ENCODE measurements around the gene TMUB2. TPM values are rescaled to one million over a fixed set of nuclear protein-coding genes. Genes with fewer than 3 reads are reported as not detected.

The TMUB2 gene
- total RNA-seq, 1 donor from 2014 or later, result 41.9 TPM

DNA sequence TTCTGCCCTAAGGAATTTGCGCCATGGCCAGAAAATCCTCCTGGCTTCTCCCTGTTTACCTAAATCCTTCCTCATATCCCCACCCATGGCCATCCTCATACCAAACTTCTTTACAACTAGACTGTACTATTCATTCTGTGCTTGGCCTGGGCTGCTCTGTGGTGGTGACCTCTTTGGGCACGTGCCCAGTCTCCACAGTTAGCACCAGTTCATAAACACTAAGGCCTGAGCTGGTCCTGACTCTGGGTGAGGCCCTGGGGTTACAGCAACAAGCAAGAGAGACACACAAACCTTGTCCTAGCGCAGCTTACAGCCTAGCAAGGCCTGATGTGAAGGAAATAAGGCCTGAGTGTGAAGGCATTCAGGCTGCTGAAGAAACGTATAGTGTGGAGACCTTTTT lies 16.0 kb downstream of the TMUB2 start:
- Histone ChIP-seq H3K27me3 (ENCODE audit: low read depth) (no peaks in the 10 kb centered on the region), H3K4me1 (peaks cover 29% of the 10 kb centered on the region), H3K27ac (no peak overlapping the region), H3K36me3 (peaks cover 14% of the 10 kb centered on the region), H3K4me3 (no peak overlapping the region), H3K9me3 (no peaks in the 10 kb centered on the region)
- DNase-seq (peak; percentile 37), ATAC-seq (no peak)
- TF ChIP-seq, protein P1, sequence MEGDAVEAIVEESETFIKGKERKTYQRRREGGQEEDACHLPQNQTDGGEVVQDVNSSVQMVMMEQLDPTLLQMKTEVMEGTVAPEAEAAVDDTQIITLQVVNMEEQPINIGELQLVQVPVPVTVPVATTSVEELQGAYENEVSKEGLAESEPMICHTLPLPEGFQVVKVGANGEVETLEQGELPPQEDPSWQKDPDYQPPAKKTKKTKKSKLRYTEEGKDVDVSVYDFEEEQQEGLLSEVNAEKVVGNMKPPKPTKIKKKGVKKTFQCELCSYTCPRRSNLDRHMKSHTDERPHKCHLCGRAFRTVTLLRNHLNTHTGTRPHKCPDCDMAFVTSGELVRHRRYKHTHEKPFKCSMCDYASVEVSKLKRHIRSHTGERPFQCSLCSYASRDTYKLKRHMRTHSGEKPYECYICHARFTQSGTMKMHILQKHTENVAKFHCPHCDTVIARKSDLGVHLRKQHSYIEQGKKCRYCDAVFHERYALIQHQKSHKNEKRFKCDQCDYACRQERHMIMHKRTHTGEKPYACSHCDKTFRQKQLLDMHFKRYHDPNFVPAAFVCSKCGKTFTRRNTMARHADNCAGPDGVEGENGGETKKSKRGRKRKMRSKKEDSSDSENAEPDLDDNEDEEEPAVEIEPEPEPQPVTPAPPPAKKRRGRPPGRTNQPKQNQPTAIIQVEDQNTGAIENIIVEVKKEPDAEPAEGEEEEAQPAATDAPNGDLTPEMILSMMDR (IDR thresholded peaks at IDR 0.05), result no peak
- intact Hi-C loops (cut with DNase I), result no loop called here

DNA sequence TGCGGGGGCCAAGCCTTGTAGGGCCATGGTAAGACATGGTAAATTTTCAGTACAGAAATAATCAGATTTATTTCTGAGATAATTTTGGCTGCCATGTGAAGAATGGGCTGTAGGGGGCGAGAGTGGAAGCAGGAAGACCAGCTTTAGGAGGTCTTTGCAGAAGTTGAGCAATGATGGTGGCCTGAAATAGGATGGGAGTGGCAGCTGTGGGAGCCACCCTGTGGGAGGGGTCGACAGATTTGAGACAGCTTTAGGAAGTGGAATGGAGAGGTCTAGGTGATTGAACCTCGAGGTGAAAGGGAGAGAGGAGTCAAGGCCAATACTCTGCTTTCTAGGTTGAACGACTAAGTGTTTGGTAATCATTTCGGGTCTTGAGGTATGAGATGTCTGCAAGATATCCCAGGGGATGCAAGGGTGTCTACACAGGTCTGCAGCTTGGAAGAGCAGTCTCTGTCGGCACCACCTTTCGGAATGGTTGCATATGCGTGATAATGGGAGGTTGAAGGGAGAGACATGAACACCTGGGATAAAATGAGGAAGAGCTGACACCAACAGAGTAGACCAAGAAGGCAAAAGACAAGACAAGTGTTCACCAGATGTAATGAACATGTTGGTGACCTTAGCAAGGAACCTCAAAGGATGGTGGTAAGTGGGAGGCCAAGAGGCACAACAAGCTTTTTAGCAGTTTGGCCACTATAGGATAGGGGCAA lies 17.1 kb downstream of the TMUB2 start:
- intact Hi-C loops (cut with DNase I), result no loop called here
- Histone ChIP-seq H3K9me3 (no peaks in the 10 kb centered on the region), H3K36me3 (peaks cover 25% of the 10 kb centered on the region), H3K4me1 (peaks cover 23% of the 10 kb centered on the region), H3K27me3 (ENCODE audit: low read depth) (no peaks in the 10 kb centered on the region), H3K4me3 (no peak overlapping the region), H3K27ac (no peak overlapping the region)
- ATAC-seq, result no peak
- DNase-seq, result peak; percentile 45
- TF ChIP-seq, protein P1 (IDR thresholded peaks at IDR 0.05), result peak; percentile 63

DNA sequence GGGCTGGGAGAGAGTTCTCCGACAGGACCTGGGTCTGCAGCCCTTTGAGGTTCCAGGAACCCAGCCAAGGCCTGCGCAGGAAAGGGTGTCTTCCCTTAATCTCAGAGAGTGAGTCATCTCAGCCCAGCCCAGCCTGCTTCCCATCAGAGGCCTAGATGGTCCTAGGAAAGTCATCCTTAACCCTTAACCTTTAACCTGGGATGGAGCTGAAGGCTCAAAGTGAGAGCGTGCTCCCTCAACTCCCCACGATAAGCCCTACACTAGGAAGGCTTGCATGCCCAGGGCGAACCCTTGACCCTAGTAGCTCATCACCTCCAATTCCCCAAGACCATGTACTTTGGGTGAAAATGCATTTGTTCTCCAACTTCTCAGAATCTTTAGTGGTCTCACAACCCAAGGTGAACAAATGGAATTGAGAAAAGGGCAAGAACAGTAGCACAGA lies 17.7 kb downstream of the TMUB2 start:
- ATAC-seq, result no peak

DNA sequence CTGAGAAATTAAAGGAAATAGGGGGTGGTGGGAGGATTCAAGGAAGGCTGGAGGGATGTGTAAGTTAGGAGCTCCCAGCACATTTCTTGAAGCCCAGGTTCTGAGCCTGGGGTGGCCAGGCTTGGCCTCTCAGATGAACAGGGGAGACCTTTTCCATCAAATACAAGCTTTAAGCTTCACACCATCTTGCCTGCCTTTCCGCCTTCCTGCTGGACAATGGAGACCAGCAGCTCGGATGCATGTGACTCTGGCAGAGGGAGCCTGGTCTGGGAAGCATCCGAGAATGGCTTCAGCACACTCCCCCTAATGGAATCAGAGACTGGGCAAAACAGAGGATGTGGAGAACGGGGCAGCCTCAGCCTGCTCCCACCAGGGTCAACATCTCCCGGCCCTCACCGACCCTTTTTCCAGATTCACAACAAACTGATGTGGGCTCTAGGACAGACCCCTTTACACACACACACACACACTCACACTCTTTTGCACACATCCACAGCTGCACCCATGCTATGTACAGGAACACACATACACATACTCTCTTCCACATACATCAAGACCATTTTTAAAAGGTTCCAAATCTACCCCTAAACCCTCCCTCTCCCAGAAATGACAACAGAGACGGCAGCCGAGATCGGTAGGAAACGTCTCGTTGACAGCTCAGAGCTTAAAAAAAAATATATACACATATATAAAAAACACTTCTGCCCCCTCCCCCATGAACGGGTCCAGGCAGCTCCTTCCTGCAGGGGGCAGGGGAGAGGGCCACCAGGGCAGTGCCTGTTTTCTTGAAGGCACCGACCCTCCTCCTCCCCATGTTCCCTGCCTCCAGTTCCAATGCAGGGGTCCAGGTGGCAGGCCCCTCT lies 19.4 kb downstream of the TMUB2 start:
- Histone ChIP-seq H3K4me3 (no peak overlapping the region), H3K9me3 (no peaks in the 10 kb centered on the region), H3K27me3 (ENCODE audit: low read depth) (no peaks in the 10 kb centered on the region), H3K36me3 (peaks cover 48% of the 10 kb centered on the region), H3K27ac (no peak overlapping the region), H3K4me1 (peaks cover 31% of the 10 kb centered on the region)
- no peak for ATAC-seq
- TF ChIP-seq, protein P1 (IDR thresholded peaks at IDR 0.05), result no peak
- DNase-seq, result no peak
- intact Hi-C loops (cut with DNase I), result no loop called here

More for the DNA sequence above, 17.7 kb downstream of the TMUB2 start:
- Histone ChIP-seq H3K27ac (no peak overlapping the region), H3K4me1 (peaks cover 23% of the 10 kb centered on the region), H3K36me3 (peaks cover 31% of the 10 kb centered on the region), H3K9me3 (no peaks in the 10 kb centered on the region), H3K4me3 (no peak overlapping the region), H3K27me3 (ENCODE audit: low read depth) (no peaks in the 10 kb centered on the region)
- TF ChIP-seq, protein P1 (IDR thresholded peaks at IDR 0.05), result no peak
- intact Hi-C loops (cut with DNase I), result no loop called here
- DNase-seq, result peak; percentile 42

DNA sequence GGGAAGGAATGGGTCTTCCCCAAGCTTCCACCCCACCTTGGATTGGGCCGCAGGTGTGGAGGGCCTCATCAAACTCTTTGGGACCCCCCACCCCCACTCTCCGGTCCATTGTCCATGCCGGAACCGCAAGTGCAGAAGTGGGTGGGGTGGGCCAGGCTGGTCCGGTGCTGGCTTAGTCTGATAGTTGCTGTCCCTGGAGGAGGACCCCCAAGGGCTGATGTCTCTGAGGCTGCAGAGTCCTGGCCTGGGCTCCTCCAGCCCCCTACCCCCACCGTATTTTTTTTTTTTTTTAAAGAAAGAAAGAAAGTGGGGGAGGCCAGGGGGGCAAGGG lies 20.0 kb downstream of the TMUB2 start:
- H3K4me3 ChIP-seq, result no peak overlapping the region
- peaks cover 54% of the 10 kb centered on the region for H3K36me3 ChIP-seq
- no peak for ATAC-seq
- H3K9me3 ChIP-seq, result no peaks in the 10 kb centered on the region
- no peaks in the 10 kb centered on the region for H3K27me3 ChIP-seq (ENCODE audit: low read depth)
- no peak overlapping the region for H3K27ac ChIP-seq
- peaks cover 28% of the 10 kb centered on the region for H3K4me1 ChIP-seq
- TF ChIP-seq, protein P1 (IDR thresholded peaks at IDR 0.05), result no peak
- DNase-seq, result no peak
- intact Hi-C loops (cut with DNase I), result no loop called here

All from lower lobe of right lung (tissue), 2 donors.